SU-DHL-6 (cell line): ENCODE measurements around the gene TIMP2.

ENCODE experiments used
- CTCF ChIP-seq: fragments of 200-600 bp; sonication (generic); IDR thresholded peaks from one replicate; pipeline ENCODE4 v1.5.1; 2017; ENCODE audit warnings: antibody characterized with exemption, mild to moderate bottlenecking, low read length, moderate library complexity; ENCODE audit not compliant: insufficient read depth, poor library complexity, severe bottlenecking
- EZH2phosphoT487 ChIP-seq: fragments of 200-600 bp; sonication (generic), shearing (Covaris generic); conservative IDR thresholded peaks from 2 replicates; pipeline ENCODE4 v1.6.1; 2018; ENCODE audit warnings: mild to moderate bottlenecking, antibody characterized with exemption, low read length, moderate library complexity, mixed read lengths

GRCh38 chr17:78806451-78806850 lies 118.7 kb downstream of the TIMP2 start:
- TF ChIP-seq CTCF (no peak), EZH2phosphoT487 (no peak)
